ENCODE data around the gene CDV3. TPM values are rescaled to one million over a fixed set of nuclear protein-coding genes. Genes with fewer than 3 reads are reported as not detected.

Gene CDV3
- total RNA-seq, 1 donor from 2014 or later = 166 TPM

- Histone ChIP-seq H3K27ac (peak overlapping the region; percentile 98), H3K36me3 (peaks cover 22% of the 10 kb centered on the region), H3K27me3 (ENCODE audit: low read depth) (no peaks in the 10 kb centered on the region), H3K4me1 (peaks cover 40% of the 10 kb centered on the region), H3K4me3 (peak overlapping the region; percentile 42), H3K9me3 (no peaks in the 10 kb centered on the region)
- ATAC-seq = no peak
- intact Hi-C loops (cut with DNase I) = no loop called here
- TF ChIP-seq CTCF (IDR thresholded peaks at IDR 0.05) = no peak
- DNase-seq = no peak
Measured at GRCh38 chr3:133572158-133573053, 1.1 kb upstream of the CDV3 start.

GRCh38 chr3:133573054-133573628, 345 bp upstream of the CDV3 start:
- no peak for TF ChIP-seq CTCF (IDR thresholded peaks at IDR 0.05)
- H3K27me3 ChIP-seq (ENCODE audit: low read depth) = no peaks in the 10 kb centered on the region
- H3K4me3 ChIP-seq = peak overlapping the region; percentile 88
- peak; percentile 100 for DNase-seq
- intact Hi-C loops (cut with DNase I) = no loop called here
- H3K36me3 ChIP-seq = peaks cover 29% of the 10 kb centered on the region
- peak; percentile 95 to 97 for ATAC-seq
- no peaks in the 10 kb centered on the region for H3K9me3 ChIP-seq
- peaks cover 47% of the 10 kb centered on the region for H3K4me1 ChIP-seq
- peak overlapping the region; percentile 98 for H3K27ac ChIP-seq

- Histone ChIP-seq H3K9me3 (no peaks in the 10 kb centered on the region), H3K27me3 (ENCODE audit: low read depth) (no peaks in the 10 kb centered on the region), H3K4me1 (peaks cover 59% of the 10 kb centered on the region), H3K36me3 (peaks cover 42% of the 10 kb centered on the region), H3K4me3 (peak overlapping the region; percentile 88), H3K27ac (peak overlapping the region; percentile 98)
- TF ChIP-seq CTCF (IDR thresholded peaks at IDR 0.05) = no peak
- intact Hi-C loops (cut with DNase I) = no loop called here
- ATAC-seq = peak; percentile 63
- peak; percentile 86 for DNase-seq
Measured at GRCh38 chr3:133574260-133574881, 885 bp downstream of the CDV3 start.

- H3K27me3 ChIP-seq (ENCODE audit: low read depth) = no peaks in the 10 kb centered on the region
- peaks cover 49% of the 10 kb centered on the region for H3K36me3 ChIP-seq
- no peaks in the 10 kb centered on the region for H3K9me3 ChIP-seq
- TF ChIP-seq CTCF (IDR thresholded peaks at IDR 0.05) = no peak
- ATAC-seq (no peak), DNase-seq (no peak)
- H3K4me3 ChIP-seq = peak overlapping the region; percentile 88
- intact Hi-C loops (cut with DNase I) = no loop called here
- peaks cover 62% of the 10 kb centered on the region for H3K4me1 ChIP-seq
- H3K27ac ChIP-seq = peak overlapping the region; percentile 98
Measured at GRCh38 chr3:133575086-133575485, 1.6 kb downstream of the CDV3 start.

GRCh38 chr3:133576169-133576568, 2.7 kb downstream of the CDV3 start:
- H3K4me3 ChIP-seq = peak overlapping the region; percentile 88
- TF ChIP-seq CTCF (IDR thresholded peaks at IDR 0.05) = no peak
- intact Hi-C loops (cut with DNase I) = no loop called here
- H3K4me1 ChIP-seq = peaks cover 61% of the 10 kb centered on the region
- no peaks in the 10 kb centered on the region for H3K27me3 ChIP-seq (ENCODE audit: low read depth)
- peak overlapping the region; percentile 7 for H3K27ac ChIP-seq
- peaks cover 60% of the 10 kb centered on the region for H3K36me3 ChIP-seq
- no peak for DNase-seq
- ATAC-seq = no peak
- H3K9me3 ChIP-seq = no peaks in the 10 kb centered on the region
